GM19025 (cell line): Measurements from ENCODE around the gene C20orf204.
"Not testable (repeated sequence)": the region's sequence is repeated elsewhere in the genome, so short reads cannot be mapped to it uniquely, and the experiment has no call there.

Experiments
- ATAC-seq: cut with Tn5 transposase; IDR thresholded peaks from one replicate; pipeline ENCODE4 v1.9.1; 2021; ENCODE audit warnings: mild to moderate bottlenecking, low read depth, moderate library complexity; ENCODE audit not compliant: unreplicated experiment

Gene C20orf204

DNA sequence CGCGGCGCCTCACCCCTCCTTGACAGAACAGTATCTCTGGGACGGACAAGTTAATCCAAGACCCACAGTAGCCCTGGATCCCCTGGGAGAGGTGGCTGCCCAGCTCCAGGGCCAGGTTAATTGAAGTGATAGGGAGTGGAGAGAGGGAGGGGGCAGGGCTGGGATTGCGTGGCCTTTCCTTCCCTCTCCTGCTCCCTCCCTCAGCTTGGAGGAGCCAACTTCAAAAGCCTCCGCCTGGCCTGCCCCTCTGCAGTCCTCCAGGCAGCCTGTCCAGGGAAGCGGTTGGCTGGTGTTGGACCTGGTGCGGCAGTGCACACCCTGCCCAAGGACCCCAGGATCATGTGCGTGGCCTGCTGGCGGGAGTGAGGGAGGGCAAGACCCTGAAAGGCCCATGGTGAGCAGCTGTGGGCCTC is at the start of gene C20orf204:
Gene C20orf204, plus strand, starts transcription at position 250 of the 413 bp plus-strand sequence. Its CDS starts 142 bp downstream, at position 392.
- ATAC-seq, result no peak

DNA sequence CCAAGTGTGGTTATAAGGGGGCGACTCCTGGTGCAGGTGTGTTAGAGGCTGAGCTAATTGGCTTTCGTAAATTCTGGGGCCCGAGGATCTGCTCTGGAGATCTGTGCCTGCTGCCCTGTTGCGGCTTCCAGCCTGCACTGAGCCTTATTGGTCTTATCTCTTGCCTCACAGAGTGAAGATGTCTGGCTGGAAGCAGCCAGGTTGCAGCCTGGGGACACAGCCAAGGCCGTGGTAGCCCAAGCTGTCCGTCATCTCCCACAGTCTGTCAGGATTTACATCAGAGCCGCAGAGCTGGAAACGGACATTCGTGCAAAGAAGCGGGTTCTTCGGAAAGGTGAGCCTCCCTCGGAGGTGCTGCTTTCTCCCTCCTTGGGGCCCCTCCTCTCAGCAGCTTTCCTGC is 35.1 kb upstream of the C20orf204 start:
- ATAC-seq, result no peak

GRCh38 chr20:64001607-64002011 is 34.4 kb upstream of the C20orf204 start:
- ATAC-seq, result no peak

- ATAC-seq, result no peak
Measured at GRCh38 chr20:64003960-64004725, 31.8 kb upstream of the C20orf204 start.

- ATAC-seq, result no peak
Measured at GRCh38 chr20:64005394-64005793, 30.6 kb upstream of the C20orf204 start.

DNA sequence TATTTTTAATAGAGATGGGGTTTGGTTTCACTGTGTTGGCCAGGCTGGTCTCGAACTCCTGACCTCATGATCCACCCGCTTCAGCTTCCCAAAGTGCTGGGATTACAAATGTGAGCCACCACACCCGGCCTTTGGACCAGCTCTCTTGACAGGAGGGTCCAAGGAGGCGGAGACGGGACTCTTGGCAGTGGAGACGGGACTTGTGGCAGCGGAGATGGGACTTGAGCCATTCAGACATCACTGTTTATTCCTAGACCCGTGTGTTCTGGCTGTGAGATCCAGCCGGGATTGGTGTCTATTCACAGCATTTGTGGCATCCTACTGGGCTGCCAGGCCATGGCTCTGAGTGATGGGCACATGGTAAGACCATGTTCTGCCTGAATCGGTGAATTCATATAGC is 29.5 kb upstream of the C20orf204 start:
- ATAC-seq, result no peak

- ATAC-seq, result no peak
Measured at GRCh38 chr20:64006902-64007301, 29.1 kb upstream of the C20orf204 start.

DNA sequence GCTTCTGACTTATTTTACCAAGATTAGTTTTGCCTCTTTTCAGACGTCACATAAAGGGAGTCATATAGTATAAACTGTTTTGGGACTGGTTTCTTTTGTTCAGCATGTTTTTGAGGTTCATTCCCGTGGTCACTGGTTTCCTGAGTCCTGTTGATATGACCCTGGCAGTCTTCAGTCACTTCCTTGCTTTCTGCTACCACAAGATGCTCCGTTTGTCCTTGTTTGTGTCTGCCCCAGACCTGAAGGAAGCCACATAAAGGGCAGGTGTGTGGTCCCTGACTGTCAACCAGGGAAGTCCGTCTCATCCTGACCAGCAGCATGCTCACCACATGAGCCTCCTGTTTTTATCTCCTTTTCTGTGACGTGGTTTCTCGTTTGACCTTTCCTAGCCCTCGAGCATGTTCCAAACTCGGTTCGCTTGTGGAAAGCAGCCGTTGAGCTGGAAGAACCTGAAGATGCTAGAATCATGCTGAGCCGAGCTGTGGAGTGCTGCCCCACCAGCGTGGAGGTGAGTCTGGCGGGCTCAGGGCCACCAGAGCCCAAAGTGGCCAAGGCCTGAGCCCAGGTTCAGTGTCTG is 26.1 kb upstream of the C20orf204 start:
- ATAC-seq, result no peak

DNA sequence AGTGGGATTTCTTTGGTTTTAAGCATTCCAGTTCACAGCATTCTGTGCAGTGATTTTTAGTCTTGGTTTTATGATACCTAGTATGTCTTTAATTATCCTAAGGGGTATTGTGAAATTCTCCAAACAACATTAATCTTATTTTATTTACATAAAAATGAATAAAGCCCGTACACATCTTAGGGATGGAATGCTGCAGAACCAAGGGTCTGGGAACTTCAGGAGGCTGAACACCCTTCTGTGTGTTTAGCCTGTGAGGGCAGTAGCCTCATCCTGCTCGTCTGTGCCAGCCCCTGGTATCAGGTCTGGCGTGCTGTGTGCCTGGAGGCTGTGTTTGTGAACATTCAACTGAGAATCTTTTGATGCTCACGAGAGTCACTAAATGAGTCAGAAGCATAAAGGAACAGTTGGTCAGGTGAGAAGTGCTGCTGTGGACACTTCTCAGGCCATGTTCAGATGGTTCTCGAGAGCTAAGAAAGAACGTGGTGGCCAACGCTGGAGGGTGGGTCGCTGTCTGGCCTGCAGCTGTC is 25.2 kb upstream of the C20orf204 start:
- no peak for ATAC-seq

DNA sequence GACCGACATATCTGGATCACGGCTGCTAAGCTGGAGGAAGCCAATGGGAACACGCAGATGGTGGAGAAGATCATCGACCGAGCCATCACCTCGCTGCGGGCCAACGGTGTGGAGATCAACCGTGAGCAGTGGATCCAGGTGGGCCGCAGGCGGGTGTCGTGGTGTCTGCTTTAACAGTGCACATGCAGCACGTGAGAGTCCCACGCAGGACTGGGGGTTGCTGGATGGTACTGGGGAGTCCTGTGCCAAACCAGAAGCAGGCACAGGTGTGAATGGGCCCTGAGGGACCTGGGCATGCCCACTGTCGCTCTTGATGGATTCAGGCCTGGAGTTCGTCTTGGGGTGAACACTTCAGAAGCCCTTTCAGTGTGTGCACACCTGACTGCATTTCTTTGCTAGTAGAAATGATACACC is 24.6 kb upstream of the C20orf204 start:
- ATAC-seq, result no peak

DNA sequence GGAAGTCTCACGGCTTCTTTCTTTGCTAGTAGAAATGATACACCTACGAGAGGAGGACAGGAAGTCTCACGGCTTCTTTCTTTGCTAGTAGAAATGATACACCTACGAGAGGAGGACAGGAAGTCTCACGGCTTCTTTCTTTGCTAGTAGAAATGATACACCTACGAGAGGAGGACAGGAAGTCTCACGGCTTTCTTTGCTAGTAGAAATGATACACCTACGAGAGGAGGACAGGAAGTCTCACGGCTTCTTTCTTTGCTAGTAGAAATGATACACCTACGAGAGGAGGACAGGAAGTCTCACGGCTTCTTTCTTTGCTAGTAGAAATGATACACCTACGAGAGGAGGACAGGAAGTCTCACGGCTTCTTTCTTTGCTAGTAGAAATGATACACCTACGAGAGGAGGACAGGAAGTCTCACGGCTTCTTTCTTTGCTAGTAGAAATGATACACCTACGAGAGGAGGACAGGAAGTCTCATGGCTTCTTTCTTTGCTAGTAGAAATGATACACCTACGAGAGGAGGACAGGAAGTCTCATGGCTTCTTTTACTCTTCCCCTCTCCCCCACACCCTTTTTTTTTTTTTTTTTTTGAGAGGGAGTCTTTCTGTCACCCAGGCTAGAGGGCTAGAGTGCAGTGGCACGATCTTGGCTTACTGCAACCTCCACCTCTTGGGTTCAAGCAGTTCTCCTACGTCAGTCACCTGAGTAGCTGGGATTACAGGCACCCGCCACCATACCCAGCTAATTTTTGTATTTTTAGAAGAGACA is 23.4 kb upstream of the C20orf204 start:
- ATAC-seq, result not testable (repeated sequence)

DNA sequence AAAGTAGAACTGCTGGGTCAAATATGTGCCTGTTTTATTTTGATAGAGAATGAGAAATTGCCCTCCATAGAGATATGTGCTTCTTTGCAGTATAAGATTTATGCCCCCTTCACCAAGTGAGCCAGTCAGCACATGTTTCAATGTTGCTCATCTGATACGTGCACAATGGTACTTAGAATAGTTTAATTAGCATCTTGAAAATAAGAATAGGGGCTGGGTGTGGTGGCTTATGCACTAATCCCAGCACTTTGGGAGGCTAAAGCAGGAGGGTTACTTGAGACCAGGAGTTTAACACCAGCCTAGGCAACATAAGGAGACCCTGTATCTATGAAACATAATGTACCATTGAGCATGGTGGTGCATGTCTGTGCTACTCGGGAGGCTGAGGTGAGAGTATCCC is 20.3 kb upstream of the C20orf204 start:
- no peak for ATAC-seq

DNA sequence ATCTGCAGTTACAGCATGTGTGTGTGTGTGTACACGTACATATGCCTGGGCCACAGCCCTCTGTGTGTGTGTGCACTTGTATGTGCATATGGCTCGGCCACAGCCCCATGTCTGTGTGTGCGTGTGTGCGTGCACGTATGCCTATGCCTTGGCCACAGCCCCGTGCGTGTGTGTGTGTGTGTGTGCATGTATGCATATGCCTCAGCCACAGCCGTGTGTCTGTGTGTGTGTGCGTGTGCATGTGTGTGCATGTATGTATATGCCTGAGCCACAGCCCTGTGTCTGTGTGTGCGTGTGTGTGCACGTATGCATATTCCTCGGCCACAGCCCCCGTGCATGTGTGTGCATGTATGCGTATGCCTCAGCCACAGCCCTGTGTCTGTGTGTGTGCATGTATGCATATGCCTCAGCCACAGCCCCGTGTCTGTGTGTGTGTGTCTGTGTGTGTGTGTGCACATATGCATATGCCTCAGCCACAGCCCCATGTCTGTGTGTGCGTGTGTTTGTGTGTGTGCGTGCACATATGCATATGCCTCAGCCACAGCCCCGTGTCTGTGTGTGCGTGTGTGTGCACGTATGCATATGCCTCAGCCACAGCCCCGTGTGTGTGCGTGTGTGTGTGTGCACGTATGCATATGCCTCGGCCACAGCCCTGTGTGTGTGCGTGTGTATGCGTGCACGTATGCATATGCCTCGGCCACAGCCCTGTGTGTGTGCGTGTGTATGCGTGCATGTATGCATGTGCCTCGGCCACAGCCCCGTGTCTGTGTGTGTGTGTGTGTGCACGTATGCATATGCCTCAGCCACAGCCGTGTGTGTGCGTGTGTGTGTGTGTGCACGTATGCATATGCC is 14.6 kb upstream of the C20orf204 start:
- no peak for ATAC-seq

GRCh38 chr20:64022671-64023360 is 13.2 kb upstream of the C20orf204 start:
- ATAC-seq, result no peak

DNA sequence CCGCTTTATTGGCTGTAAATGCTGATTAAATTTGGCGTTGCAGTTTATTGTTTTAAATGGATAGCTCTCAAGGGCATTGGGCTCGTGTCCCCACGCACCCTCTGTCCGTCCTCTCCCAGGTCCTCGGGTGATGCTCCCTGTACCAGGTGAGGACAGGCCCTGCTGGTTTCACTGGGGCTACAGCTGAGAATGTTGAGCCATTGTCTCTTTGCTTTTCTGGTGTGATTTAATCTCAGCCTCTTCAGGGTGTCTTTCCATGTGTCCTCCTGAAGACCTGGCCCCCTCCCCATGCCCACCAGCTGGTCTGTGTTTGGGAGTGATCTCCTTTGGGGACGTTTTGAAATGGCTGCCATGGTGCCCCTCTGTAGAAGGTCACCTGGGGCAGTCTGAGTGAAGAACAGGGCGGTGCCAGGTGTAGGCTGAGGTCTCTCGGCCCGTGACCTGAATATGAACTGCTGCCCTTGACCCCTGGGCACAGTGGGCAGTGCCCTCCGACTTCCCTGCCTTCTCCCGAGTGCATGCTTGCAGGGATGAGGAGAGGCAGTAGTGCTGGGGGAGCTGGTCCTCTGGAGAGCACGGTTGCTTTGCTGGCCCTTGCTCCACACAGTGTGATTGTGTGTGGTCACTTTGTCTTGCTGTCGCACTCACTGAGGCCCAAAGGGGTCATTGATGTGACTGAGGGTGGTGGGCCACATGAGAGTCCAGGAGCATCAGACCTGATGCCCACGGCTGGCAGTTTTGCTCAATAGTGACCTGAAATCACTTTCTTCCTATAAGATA is 12.4 kb upstream of the C20orf204 start:
- no peak for ATAC-seq

GRCh38 chr20:64024141-64024990 is 11.6 kb upstream of the C20orf204 start:
- ATAC-seq, result no peak

DNA sequence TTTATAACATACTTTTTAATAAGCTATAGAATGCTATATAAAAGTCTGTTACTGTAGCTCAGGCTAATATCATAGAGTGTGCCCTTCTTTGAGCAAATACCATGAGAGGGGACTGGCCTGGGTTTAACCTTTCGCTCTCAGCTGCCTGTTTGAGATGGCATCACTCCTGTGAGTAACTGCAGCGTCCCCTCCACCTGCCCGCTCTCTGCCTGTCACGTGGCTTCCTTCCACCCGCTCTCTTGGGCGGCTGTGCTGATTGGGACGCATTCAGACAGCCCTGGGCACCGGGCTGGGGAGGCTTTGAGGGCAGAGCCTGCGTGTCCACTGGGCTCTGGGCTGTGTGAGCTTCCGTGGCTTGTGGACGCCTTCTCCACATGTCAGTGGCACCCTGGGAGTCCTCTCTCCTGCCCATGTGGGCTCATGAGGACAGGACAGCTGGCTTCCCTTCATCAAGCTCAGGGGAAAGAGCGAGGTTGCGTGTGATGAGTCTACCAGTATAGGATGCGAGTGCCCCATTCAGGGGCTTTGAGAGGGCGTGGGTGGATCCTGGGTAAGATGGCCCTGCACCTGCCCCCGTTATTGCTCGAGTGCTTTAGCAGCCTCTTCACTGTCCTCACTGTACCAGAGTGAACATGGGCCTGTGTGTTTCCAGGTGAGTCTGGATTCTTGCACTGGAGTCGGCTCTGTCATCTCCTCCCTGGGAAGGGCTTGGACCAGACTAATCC is 10.7 kb upstream of the C20orf204 start:
- no peak for ATAC-seq
